NCI-H510A (cell line): ENCODE results near the gene SPOCK1.

ENCODE experiments used
- DNase-seq: peaks from one replicate; lab custom pipeline; 2025; lab: John Stamatoyannopoulos, UW

The SPOCK1 gene

DNA sequence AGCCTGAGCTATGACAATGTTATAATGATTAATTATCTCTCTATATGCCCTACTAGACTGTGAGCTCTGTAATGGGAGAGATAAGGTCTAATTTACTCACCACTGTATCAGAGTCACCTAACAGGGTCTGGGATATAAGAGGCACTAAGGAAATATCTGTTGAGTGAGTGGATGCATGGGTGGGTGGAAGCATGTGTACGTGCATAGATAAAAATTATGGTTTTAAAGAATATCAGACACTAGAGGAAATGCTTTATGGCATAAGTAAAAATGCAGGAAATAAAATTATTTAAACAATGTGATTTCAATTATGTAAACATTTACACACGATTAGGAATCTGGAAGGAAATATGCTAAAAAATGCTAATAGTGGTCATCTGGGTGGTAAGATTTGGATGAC, 137.8 kb downstream of the SPOCK1 start:
- DNase-seq = no peak

DNA sequence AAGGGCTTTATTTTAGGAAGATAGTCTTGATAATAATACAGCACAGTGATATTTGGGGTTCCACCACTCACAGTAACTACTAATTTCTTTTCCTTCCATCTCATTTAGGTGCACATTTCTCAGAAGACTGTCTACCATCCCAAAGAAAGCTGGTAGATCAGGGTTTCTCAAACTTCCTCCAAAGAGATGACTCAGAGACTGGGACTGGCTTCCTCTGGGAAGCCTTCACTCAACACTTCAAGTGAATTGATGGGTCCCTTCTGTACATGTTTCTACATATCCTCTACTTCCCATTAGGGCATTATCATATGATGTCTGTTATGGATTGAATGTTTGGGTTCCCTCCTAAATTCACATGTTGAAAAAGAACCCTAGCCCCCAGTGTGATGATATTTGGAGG, 138.5 kb downstream of the SPOCK1 start:
- DNase-seq = no peak

DNA sequence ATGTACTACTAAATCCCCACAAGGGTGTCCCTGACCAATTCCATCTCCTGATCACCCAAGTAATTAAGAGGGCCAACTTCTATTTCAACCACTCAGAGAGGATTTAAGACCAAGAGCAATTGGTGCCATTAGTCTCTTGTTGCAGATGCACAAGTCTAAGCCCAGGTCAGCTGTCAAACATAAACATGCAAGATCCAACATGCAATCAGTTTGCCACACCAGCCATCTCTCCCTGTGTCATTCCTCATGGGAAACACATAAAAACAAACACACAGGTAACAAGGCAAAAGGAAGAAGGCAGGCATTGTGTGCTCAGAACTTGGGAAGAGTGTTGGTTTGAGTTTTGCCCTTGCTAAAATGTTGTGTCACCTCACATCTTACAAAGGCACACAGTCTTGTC, 139.2 kb downstream of the SPOCK1 start:
- no peak for DNase-seq

DNA sequence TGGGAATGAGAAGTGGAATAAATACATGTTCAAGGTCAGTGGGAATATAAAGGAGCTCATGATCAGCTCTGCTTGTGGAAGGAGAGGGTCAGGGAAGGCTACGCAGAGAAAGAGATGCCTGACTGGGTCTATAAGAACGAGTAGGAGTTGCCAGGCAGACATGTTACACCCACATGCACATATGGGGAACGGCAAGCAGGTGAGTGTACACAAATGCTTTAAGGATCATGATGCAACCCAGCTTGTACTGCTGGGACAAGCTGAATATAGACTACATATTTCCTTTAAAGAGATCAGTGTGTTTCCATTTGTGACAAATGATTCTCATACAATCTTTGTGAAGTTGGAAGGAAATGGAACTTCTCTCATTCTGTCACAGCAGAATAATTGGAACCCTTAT, 141.7 kb downstream of the SPOCK1 start:
- DNase-seq = no peak

DNA sequence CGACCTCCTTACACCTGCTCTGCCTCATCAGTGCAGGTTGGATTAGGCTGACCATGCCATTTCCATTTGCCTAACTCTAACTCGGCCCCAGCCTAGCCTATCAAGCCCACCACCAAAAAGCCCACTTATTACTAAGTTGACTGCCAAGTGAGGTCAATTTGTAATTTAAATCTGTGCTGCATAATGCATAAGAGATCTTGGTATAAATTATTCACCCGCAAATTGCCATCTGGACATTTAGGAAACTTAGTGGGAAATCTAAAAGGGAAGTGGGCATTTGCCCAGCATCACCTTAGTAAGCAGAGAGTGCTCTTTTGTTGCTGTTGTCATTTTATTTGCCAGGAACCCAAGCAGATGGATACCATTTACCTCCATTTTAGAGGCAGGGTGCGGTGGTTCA, 143.0 kb downstream of the SPOCK1 start:
- DNase-seq = no peak

DNA sequence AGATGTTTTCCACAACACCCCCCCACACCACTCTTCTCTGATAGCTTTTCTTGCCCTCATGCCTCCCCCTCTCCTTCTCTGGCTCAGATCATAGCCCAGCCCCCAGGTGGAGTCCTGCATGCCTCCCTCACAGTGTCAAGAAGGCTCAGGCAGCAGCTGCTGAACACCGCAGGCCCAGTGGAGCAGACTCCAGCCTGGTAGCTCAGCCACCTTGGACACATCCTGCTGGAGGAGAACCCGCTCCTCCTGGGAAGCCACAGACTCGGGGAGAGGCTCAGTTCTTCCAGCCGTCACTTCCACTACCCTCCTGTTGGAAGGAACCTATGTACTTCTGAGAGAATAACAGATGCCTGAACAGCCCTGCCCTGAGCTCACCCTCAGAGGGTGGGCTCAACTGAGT, 143.4 kb downstream of the SPOCK1 start:
- no peak for DNase-seq

DNA sequence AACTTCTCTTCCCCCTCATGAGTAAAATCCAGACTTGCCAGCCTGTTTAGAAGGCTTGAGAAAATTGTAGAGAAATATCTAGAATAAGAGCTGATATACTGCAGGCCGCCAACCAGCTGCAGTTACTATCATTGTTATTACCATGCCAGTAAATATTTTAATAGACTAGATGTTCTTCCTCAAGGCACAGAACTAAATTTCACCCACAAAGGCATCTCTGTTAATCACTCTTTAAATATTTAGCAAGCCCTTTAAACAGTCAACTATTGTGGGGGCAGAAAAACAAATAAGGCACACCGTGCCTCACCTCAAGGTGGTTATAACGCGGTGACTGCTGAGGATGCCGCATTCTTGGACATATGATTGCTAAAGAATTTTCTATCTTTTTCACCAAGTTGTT, 147.0 kb downstream of the SPOCK1 start:
- no peak for DNase-seq

DNA sequence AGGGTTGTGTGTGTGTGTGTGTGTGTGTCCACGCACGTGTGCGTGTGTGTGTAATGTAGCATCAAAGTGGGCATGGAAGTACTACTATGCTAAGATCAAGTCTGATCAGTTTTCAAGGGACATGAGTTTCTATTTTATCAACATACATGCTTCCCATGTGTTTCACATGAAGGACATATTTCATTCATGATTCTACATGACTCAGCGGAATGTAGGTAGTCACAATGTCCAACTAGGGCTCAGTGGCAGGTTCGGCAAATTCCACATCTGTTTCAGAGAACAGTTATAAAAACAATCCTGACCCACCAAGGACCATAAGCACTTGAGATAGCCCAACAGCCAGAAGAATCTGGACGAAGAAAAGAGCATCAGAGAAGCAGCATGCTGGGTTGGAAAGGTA, 148.3 kb downstream of the SPOCK1 start:
- no peak for DNase-seq

DNA sequence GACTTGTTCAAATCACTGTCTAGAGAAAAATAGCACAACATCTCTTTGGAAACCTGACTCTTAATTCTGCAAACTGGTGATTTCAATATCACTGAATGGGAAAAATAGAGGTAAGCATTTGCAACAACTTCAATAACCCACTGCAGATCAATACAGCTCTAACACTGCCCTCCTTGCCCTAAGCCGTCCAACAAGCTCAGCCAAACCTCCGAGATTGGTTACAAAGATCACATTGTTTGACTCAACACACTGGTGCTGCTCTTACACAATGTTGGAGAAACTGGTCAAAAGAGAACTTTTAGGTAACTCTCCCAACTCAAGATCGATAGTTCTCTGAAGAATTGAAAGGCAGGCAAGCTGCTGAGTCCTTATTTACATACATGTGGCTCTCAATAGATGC, 150.4 kb downstream of the SPOCK1 start:
- DNase-seq = no peak

DNA sequence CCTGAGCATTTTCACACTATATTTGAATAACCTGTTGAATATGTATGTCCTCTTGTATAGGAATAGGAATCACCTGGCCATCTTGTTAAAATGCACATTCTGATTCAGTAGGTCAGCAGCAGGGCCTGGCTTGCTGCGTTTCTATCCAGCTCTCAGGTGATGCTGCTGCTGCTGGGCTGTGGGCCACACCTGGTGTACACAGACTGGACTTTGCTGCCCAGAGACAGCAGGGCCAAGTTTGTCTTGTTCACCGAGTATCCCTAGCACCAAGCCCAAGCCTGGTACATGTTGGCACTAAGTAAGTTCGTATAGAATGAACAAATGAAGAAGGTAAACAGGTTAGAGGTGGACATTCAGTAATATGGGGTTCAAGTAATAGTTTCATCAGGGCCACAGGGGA, 151.3 kb downstream of the SPOCK1 start:
- DNase-seq = no peak

DNA sequence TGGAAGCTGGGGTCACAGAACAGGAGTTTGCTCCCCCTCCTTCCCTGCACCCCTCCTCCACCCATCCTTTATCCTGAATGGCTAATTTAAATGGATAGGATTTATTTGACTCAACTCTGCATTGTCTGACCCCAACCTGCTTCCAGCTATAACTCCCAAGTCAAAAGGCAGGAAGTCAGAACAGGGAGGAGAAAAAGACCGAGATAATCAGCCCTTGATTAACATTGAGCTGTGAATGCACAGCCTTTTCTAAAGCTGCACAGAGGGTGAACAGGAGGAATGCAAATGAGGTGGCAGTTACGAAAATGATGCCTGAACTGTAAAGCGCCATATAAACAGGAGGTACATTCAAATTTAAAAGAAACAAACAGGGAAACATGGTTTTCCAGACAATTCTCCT, 152.8 kb downstream of the SPOCK1 start:
- DNase-seq = no peak

DNA sequence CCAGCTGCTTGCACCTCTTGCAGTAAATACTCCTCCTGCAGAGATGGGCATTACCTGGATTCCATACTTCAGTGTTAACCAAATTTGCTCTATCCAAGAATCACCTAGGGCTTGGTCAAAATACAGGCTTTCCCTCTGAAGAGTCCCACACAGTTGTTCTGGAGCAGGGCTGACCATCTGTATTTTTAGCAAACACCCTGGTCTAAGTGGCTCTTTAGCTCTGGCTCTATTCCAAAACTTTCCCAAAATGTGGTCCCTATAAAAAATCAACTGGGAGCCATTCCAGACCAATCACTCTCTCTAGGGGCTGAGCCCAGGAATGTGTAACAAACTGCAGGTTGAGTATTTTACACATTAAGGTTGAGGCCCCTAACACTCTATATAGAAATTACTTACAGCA, 153.7 kb downstream of the SPOCK1 start:
- no peak for DNase-seq

DNA sequence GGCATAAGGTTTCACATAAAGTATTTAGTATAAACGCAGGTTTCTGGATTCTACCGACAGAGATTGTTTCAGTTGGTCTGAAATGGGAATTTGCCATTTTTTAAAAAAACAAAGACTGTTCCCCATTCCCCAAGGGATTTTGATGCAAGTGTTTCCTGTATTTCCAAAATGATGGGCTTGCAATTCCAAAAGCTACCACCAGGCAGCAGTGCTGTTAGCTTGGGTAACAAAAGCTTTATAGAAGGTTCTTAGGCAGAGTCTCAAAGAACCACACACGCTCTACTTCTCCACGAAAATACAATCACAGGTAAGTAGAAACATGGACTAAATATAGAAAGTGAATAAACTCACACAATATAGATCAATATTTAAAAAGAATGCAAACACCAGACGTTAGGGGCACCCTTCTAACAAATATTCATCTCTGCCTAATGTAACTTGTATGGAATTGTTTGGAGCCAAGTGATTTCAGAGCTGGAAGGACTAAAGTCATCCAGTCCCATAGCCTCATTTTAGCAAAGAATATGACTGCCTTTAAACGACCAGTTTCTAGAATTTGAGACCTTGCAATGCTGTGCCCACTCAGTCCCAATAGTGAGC, 154.3 kb downstream of the SPOCK1 start:
- no peak for DNase-seq

DNA sequence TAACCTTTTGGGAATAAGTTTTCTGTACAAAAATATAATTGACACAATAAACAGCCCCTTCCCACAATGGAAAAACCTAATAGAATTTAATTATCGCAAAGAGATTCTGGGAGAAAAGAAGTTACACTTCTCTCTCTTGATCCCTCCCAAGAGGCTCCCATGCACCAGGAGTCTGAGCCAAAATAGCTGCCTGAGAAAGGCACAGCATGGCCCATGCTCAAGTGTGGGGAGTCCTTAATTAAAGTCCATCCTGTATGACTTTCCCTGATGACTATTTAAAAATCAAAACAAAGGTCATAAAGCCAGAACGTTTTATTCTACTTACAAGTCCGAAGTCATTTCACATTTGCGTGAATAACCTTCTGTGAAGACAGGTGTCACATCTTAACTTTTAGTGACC, 155.1 kb downstream of the SPOCK1 start:
- DNase-seq = no peak

DNA sequence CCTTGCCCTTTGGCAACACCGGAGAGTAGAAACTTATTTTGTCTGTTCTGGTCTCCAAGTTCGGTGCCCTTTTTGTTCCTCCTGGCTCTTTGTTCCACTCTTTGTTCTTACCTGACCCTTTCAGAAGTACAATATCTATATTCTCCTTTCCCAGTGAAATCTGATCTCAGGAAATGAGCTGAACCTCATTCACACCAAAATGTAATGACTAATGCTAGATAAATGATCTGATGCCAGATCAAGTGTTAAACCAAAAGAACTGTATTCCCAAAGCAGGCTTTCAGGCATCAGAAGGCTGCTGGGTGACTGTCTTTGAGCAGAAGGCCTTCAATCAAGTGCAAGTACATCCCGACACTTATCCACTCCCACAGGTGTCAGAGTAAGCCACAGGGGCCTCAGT, 156.4 kb downstream of the SPOCK1 start:
- DNase-seq = no peak

DNA sequence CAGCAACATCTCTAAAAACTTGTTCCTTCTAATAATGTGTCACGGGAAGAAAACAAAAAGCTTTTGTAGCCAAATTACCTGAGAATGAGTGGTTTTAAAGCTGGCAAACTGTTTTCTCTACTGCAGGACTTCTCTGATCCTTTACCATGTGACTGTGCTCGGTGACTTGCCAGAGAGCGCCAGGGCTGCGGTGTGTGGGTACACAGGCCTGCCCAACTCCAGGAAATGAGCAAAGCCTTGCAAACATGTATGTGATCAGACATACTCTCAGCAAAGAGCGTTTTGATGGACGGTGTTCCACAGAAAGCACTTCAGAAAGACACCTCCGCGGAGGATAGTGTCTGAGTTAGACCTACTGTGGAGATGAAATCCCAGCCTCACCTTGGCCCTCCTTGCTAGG, 157.3 kb downstream of the SPOCK1 start:
- no peak for DNase-seq

DNA sequence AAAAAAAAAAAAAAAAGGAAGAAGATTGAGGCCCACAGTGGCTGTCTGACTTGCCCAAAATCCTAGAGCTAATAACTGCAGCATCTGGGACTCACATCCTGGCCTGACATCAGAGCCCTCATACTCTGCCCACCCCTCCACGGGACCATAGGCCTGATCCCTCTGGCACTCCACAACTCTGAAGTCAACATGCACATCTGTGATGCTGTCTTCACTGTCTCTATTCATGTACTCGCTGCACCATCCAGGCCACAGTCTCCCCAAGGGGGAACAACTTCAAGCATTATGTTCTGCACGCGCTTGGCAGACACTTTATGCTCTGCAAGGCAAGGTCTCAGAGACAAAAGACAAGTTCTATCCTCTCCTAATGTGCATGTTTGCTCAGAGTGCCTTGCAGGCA, 158.2 kb downstream of the SPOCK1 start:
- DNase-seq = no peak

DNA sequence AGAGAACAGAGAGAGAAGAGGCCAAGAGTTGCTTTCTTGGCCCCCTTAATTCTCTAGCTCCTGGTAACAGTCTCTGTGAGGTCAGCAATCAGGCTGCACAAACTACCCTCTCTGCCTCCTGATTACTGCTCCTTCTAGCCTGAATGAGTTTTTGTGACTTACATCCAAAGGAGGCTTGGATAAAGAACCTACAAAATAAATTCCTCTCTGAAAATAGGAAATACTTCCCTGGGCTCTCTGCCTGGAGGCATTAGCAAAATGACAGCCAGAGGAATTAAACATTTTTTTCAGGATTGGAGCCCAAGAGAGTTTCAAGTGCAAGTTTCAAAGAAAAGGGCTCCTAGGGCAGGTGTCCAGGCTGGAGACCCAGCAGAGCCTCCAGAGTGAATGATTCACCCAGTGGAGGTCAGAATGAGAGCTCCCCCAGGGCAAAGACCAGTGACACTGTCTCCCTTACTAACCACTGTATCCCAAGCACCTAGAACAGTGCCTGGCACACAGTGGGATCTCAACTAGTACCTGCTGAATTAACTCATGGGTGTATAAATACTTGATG, 162.5 kb downstream of the SPOCK1 start:
- DNase-seq = no peak

DNA sequence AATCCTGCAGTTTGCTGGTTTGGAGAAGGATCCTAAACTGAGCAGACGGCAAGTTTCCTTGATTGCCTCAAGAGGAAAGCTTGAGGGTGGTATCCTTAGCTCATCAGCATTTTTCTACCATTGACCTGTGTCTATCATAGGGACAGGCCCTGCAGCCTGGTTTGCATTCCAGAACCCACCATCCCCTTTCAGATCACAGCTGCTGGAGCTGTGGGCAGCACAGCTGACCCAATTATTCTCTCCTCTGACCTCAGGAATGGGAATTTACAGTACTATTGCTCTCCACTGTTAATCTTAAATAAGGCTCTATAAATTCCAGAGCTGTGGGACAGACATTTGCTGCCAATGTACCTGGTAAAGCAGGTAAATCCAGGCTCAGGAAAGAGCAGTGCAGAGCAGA, 163.0 kb downstream of the SPOCK1 start:
- DNase-seq = no peak

DNA sequence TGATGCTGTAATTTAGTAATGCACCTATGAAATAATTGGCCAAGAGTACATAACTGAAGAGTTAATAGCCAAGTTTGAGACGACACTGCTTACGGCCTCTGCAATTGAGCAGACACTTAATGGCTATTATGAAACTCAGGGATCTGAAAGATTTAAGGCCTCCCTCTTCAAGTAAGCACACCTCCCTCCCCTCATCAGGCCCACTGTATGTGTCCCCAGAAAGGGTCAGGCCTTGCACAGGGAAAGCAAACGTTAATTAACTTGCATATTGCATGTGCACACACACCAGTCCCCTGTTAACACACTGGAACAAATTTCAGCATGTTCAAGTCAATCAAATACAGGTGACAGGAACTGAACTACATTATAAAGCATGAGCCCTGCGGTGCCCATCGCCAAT, 163.6 kb downstream of the SPOCK1 start:
- DNase-seq = no peak

DNA sequence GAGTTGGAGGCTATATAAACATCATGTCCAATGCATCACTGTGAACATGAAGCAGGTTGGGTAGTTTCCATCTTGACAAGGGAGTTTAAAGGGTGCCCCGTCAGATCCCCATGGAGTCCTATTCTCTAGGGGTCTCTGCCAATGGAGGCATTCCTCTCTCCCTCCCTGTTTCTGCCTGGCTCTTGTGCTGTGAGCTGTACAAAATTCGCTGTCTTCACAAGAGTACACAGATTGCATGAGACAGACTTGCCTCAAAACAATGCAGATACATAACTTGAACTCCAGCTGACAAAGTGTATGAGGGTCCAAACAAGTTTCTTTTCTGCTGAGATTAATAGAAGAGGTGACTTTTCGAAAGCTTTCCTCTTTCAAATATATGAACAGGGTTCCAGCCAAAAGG, 165.2 kb downstream of the SPOCK1 start:
- no peak for DNase-seq

DNA sequence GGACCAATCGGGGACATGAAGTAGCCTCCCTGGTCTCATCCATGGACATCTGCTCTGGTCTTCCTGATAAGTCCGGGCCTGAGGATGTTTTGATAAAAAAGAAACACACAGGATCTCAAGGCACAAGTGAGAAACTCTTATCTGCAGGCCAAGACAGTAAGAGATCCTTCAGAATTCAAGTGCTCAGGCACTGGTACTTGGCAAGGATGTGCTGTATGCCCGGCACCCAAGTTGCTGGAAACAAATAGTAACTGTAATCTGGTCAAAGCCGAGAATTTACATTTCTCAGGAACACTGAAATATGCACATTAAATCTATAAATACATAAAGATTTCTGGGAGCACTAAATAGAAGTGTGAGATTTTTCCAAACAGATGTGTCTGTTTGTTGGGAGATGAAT, 165.7 kb downstream of the SPOCK1 start:
- DNase-seq = no peak

DNA sequence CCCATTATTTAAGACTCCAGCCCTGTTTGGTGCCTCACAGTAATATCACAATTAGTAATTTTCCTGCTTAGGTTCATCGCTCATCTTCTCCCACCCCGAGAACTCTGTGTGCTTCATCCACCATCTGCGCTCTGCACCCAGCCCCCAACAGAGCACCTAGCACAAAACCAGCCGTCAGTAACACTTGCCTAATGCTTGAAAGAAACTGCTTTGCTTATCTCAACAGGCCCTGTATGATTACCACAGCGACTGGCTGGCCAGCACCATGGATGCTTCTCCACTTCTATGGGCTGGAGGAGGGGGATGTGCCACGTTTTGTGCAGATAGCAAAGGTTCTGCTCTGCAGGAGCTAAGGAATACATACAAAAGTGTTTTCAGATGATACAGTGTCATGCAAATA, 166.8 kb downstream of the SPOCK1 start:
- no peak for DNase-seq

DNA sequence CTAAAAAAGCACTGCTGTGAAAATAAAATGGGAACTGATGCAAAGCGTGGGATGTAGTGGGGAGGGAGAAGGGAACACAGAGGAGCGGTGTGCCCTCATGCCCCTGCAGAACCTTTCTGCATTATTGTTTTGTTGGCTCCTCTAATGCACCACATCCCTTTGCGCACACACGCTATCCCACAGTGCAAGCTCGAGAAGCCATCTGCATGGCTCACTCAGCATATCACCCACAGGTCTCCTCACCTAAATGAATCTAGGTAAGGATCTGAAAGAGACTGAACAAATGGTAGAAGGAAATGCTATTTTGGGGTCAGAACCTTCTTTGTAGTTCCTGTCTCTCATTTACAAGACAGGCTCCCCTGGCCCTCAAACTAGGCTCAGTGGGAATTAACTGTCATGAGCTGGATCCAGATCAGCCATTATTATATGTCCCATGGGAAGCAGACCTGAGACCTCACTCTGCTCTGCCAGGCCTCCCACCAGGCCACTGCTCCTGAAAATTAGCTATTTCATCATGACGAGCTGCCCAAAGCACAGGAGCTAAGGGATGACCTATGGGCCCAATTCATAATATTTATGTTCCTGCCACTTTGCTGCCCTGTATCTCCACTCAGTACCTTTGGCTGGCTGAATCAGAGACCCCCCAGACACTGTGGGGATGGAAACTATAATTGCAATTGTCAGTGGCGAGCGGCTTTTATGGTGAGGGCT, 169.4 kb downstream of the SPOCK1 start:
- DNase-seq = no peak
